HepG2 (cell line): ENCODE results near the gene PSMD4.

Experiments
- CEBPB ChIP-seq: IDR thresholded peaks from 2 replicates; pipeline ENCODE4 v1.6.1; 2011; ENCODE audit warnings: low read depth, low read length, improper control_type of control experiment, borderline replicate concordance
- CTCF ChIP-seq: sonication (generic); formaldehyde crosslinking; IDR thresholded peaks from 2 replicates; pipeline ENCODE4 v1.5.0; 2020; ENCODE audit warnings: mild to moderate bottlenecking, missing genetic modification reagents, moderate library complexity
- EZH2 ChIP-seq: conservative IDR thresholded peaks from 2 replicates; pipeline ENCODE4 v1.6.1; 2012; ENCODE audit warnings: mild to moderate bottlenecking, low read depth, low read length, moderate library complexity
- POLR2A ChIP-seq, 2 experiments: IDR thresholded peaks; 2 replicates each; pipeline ENCODE4 v1.6.1; 2011; ENCODE audit warnings: low read depth in 2 of 2, low read length in 2 of 2, mild to moderate bottlenecking in 1 of 2, moderate library complexity in 1 of 2; ENCODE audit not compliant: insufficient read depth in 1 of 2
- POLR2AphosphoS5 ChIP-seq: IDR thresholded peaks from 2 replicates; pipeline ENCODE4 v1.6.1; 2012; ENCODE audit warnings: low read depth, low read length
- SOX6 ChIP-seq, 2 experiments: fragments of 450-650 bp in 1 of 2; sonication (generic) in 1 of 2; formaldehyde crosslinking in 1 of 2; IDR thresholded peaks; 2 replicates each; pipeline versions ENCODE4 v1.4.0 to v1.6.1; 2017 to 2020; ENCODE audit warnings: antibody characterized with exemption in 1 of 2, mild to moderate bottlenecking in 1 of 2, missing genetic modification reagents in 1 of 2
- TEAD2 ChIP-seq: sonication (generic); formaldehyde crosslinking; IDR thresholded peaks from 2 replicates; pipeline ENCODE4 v1.9.0; 2021; ENCODE audit warnings: missing genetic modification reagents
- ZBTB43 ChIP-seq: sonication (generic); formaldehyde crosslinking; conservative IDR thresholded peaks from 2 replicates; pipeline ENCODE4 v1.4.0; 2020; ENCODE audit warnings: missing genetic modification reagents
- ZNF326 ChIP-seq: sonication (generic); formaldehyde crosslinking; IDR thresholded peaks from 2 replicates; pipeline ENCODE4 v1.4.0; 2020; ENCODE audit warnings: missing genetic modification reagents, borderline replicate concordance
- ZNF597 ChIP-seq: sonication (generic); formaldehyde crosslinking; IDR thresholded peaks from 2 replicates; pipeline ENCODE4 v1.5.0; 2020; ENCODE audit warnings: missing genetic modification reagents
- ZNF710 ChIP-seq: sonication (generic); formaldehyde crosslinking; IDR thresholded peaks from 2 replicates; pipeline ENCODE4 v1.5.0; 2020; ENCODE audit warnings: mild to moderate bottlenecking, missing genetic modification reagents, borderline replicate concordance
- ZNF83 ChIP-seq: sonication (generic); formaldehyde crosslinking; IDR thresholded peaks from 2 replicates; pipeline ENCODE4 v1.4.0; 2020; ENCODE audit warnings: missing genetic modification reagents, mild to moderate bottlenecking, borderline replicate concordance

- TF ChIP-seq CEBPB (no peak), ZNF83 (CRISPR knock-in tag) (no peak), ZBTB43 (CRISPR knock-in tag) (no peak), SOX6 (IDR thresholded peaks at IDR 0.05) (no peak), SOX6 (CRISPR knock-in tag; IDR thresholded peaks at IDR 0.05) (no peak), ZNF326 (CRISPR knock-in tag) (no peak), POLR2A (IDR thresholded peaks at IDR 0.05; ENCODE audit: insufficient read depth in 1 of 2, low read depth in 2 of 2, low read length in 2 of 2) (no peak; a peak in 1 of 4 replicates), ZNF597 (no peak), EZH2 (no peak), CTCF (CRISPR knock-in tag) (no peak), POLR2AphosphoS5 (no peak), ZNF710 (no peak), TEAD2 (CRISPR knock-in tag) (no peak)
Observed at GRCh38 chr1:151290709-151291303, 36.3 kb downstream of the PSMD4 start.
